ENCODE data around the gene INPP4A.

INPP4A gene

GRCh38 chr2:98643496-98644100 lies 198.9 kb downstream of the INPP4A start:
- H3K4me3 ChIP-seq (ENCODE audit: control insufficient read depth, low read depth, low read length), result no peak overlapping the region
- DNase-seq (ENCODE audit: low read depth), result no peak
- no peak for TF ChIP-seq CTCF (conservative IDR thresholded peaks at IDR 0.05; ENCODE audit: control insufficient read depth, insufficient read depth, low read depth, low read length)

All from fibroblast of mammary gland (primary cell).